SJSA1 (cell line): ENCODE data around the gene DPYD. TPM values are rescaled to one million over a fixed set of nuclear protein-coding genes. Genes with fewer than 3 reads are reported as not detected.
A peak's percentile ranks its signal among the peaks of the same experiment; 100 is the strongest.

Source experiments
- DNase-seq, 2 experiments: peaks; one replicate each; pipeline ENCODE4 v3.0.0-alpha.2; 2015 to 2020; ENCODE audit warnings: low spot score in 2 of 2, low read depth in 1 of 2
- H3K27ac ChIP-seq: fragments of 250-450 bp; sonication (Bioruptor Pico); 2 replicates; pipeline ENCODE4 v1.5.1; 2020; ENCODE audit warnings: mild to moderate bottlenecking, moderate library complexity
- H3K27me3 ChIP-seq: fragments of 250-450 bp; sonication (Bioruptor Pico); replicated peaks from 2 replicates; pipeline ENCODE4 v1.5.1; 2020; ENCODE audit warnings: mild to moderate bottlenecking, moderate library complexity
- H3K36me3 ChIP-seq: fragments of 250-450 bp; sonication (Bioruptor Pico); 2 replicates; pipeline ENCODE4 v1.5.1; 2020; ENCODE audit warnings: mild to moderate bottlenecking
- H3K4me1 ChIP-seq: fragments of 250-450 bp; sonication (Bioruptor Pico); replicated peaks from 2 replicates; pipeline ENCODE4 v1.6.1; 2021; ENCODE audit warnings: mild to moderate bottlenecking
- H3K4me3 ChIP-seq: fragments of 250-450 bp; sonication (Bioruptor Pico); 2 replicates; pipeline ENCODE4 v1.5.1; 2020; ENCODE audit warnings: mild to moderate bottlenecking
- H3K9me3 ChIP-seq: fragments of 250-450 bp; sonication (Bioruptor Pico); replicated peaks from 2 replicates; pipeline ENCODE4 v1.5.1; 2020; ENCODE audit warnings: mild to moderate bottlenecking
- total RNA-seq: library from RNA; depleted of rRNA; stranded (reverse); fragments of >200 nt; shearing (Covaris generic); gene quantifications from 2 replicates; pipeline ENCODE4 v1.2.3, GENCODE V29; 2014; rRNA removed

The DPYD gene
- total RNA-seq, result 31.4 and 35.4 TPM in 2 replicates

DNA sequence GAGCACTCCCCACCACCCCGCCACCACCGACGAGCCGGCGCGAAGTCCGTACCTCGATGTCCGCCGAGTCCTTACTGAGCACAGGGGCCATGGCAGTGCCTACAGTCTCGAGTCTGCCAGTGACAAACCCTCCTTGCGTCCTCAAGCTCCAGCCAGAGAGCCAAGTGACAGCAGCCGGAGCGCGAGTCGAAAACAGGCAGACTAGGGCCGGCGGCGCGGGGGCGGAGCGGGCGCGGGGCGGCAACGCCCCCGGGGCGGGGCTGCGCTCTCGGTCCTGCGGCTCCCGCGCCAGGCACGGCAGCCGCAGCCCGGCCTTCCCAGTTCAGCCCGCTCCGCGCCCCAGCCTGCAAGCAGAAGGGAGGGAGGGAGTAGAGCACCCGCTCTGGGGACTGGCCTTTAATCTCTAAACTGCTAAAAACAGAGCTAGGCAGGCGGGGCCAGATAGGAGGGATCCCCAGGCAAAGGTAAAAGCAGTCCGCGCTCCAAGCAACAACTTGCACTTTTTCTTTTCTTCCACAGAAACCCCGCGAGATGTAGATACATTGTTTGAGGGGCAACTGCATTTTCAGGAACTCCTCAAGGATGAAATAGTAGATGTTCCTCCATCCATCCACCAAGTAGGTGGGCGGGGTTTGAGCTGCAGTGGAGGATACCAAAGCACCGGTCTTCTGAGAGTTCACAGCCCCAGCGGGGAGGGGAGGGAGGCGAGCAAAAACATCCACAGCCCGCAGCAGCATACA lies at the start of gene DPYD:
DPYD (minus strand) TSS at position 203 of the 740 bp plus-strand sequence; CDS start at position 91, 112 bp downstream.
- H3K4me1 ChIP-seq, result peaks cover 28% of the 10 kb centered on the region
- no peaks in the 10 kb centered on the region for H3K27me3 ChIP-seq
- peaks cover 3% of the 10 kb centered on the region; the same call in 1 of the 2 replicates for H3K36me3 ChIP-seq
- H3K4me3 ChIP-seq, result peak within 1 kb of the TSS; percentile 82
- peak; percentile 88 to 89 for DNase-seq
- H3K27ac ChIP-seq, result peak within 1 kb of the TSS; percentile 70
- H3K9me3 ChIP-seq, result no peaks in the 10 kb centered on the region

DNA sequence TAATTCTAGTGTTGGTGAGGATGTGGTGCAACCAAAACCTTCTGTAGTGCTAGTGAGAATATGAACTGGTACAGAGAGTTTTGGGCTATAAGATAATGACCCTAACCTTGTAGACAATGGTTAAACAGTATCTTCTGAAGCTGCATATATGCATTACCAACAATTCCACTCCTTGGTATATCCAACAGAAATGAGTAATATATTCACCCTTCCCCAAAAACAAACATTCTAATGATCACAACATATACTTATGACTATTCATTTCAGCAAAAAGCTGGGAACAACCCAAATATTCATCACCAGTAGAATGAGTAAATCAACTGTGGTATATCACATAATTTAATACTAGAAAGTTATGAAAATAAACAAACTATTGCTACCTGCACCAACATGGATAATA lies 39.6 kb upstream of the DPYD start:
- H3K4me3 ChIP-seq, result no peak overlapping the region
- no peaks in the 10 kb centered on the region for H3K4me1 ChIP-seq
- no peaks in the 10 kb centered on the region for H3K9me3 ChIP-seq
- no peak for DNase-seq
- H3K36me3 ChIP-seq, result no peaks in the 10 kb centered on the region
- no peaks in the 10 kb centered on the region for H3K27me3 ChIP-seq
- no peak overlapping the region for H3K27ac ChIP-seq

DNA sequence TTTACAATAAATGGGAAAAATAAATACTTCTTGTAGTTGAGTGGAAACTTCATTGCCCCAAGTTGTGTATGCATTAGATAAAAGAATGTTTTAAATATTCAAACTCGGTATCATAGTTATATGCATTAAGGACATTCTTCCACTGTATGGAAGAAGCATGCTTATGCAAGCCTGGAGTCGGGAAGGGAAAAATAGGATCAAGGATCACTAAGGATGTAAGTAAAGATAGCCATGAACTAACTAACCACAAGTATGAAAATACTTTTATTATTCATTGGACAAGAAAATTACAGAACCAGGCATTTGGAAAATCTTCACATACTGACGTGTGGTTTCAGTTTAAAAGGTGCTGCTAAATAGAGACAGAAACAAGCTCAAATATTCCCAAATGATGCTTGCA lies 26.9 kb upstream of the DPYD start:
- no peaks in the 10 kb centered on the region for H3K36me3 ChIP-seq
- H3K4me3 ChIP-seq, result no peak overlapping the region
- H3K27me3 ChIP-seq, result no peaks in the 10 kb centered on the region
- H3K4me1 ChIP-seq, result peaks cover 8% of the 10 kb centered on the region
- no peak for DNase-seq
- H3K9me3 ChIP-seq, result no peaks in the 10 kb centered on the region
- H3K27ac ChIP-seq, result no peak overlapping the region

DNA sequence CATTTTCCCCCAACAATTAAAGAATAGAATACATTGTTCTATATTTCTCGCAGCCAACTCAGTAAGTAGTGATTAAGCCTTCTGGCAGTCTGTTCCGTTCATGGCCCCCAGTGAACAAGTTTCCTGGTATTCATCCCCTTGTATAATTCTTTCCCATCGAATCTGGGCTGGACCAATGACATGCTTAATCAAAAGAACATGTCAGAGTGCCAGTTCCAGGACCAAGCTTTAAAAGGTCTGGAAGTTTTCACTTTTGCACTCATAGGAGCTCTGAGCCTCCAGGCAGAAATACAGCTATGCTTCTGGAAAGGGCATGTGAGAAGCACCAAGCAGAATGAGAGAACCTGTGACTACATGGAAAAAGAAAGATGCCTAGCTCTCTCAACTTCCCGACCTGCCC lies 22.5 kb upstream of the DPYD start:
- Histone ChIP-seq H3K27me3 (no peaks in the 10 kb centered on the region), H3K4me3 (no peak overlapping the region), H3K9me3 (no peaks in the 10 kb centered on the region), H3K27ac (no peak overlapping the region), H3K36me3 (no peaks in the 10 kb centered on the region), H3K4me1 (peaks cover 19% of the 10 kb centered on the region)
- DNase-seq, result peak in 1 of 2 experiments; percentile 19

DNA sequence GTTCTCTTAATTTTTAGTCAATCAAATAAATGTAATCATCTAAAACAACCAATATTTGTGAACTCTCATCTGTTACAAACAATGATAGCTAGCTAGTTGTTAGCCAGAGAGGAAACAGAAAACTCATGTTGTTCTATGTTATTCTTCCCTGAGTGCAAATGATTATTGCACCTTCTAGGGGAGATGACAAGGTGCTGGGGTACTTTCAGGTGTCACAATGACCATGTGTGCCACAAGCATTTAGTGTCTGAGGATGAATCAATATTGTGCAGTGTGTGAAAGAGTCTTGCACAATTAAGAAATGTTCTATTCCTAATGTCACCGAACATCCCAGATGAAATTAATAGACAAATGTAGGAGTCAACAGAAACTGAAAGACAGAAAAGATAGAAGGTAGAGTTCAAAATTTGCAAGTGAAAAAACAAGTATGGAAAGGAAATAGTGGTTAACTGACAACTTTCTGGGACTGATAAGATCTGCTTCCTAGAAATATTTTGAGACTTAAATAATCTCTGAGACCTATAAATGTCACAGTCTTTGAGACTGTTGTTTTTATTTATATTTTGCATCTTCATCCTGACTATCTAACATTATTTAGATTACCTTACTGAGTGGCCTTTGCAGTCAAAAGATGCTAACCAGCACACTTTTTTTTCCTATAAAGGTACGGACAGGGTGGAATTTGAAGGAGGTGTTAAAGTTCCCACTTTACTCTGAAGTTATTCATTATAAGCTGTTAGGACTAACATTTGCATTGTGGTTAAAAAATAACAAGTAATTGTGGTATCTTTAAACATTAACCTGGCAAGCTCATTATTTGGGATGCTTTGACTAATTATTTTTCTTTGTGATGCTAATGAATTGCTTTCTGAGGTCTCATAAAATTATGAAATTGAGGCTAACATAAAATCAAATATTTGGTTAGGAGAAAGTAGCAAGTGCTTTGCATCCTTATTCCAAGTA lies 21.6 kb upstream of the DPYD start:
- DNase-seq, result no peak
- no peak overlapping the region for H3K27ac ChIP-seq
- H3K4me3 ChIP-seq, result no peak overlapping the region

DNA sequence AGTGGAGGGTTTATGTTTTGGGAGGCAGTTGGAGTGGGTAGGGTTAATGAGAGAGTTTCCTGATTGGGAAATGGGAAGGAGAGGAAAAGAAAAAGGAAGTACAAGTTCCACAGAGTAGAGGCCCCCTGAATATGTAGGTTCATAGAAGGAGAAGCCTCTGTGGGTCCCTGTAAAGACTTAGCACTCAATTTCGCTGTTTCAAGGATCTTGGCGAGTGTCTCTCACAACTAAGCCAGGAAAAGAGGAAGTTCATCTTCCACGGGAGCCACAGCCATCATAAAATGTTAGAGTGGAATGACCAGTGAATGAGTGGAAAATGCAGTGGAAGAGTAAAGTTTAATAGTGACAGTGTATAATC lies 17.4 kb upstream of the DPYD start:
- H3K36me3 ChIP-seq, result no peaks in the 10 kb centered on the region
- no peaks in the 10 kb centered on the region for H3K27me3 ChIP-seq
- no peaks in the 10 kb centered on the region for H3K9me3 ChIP-seq
- no peak for DNase-seq
- H3K4me3 ChIP-seq, result no peak overlapping the region
- H3K4me1 ChIP-seq, result peaks cover 28% of the 10 kb centered on the region
- peak overlapping the region; percentile 80 for H3K27ac ChIP-seq

More for the DNA sequence above, 21.6 kb upstream of the DPYD start:
- no peaks in the 10 kb centered on the region for H3K36me3 ChIP-seq
- no peaks in the 10 kb centered on the region for H3K27me3 ChIP-seq
- peaks cover 28% of the 10 kb centered on the region for H3K4me1 ChIP-seq
- H3K9me3 ChIP-seq, result no peaks in the 10 kb centered on the region

DNA sequence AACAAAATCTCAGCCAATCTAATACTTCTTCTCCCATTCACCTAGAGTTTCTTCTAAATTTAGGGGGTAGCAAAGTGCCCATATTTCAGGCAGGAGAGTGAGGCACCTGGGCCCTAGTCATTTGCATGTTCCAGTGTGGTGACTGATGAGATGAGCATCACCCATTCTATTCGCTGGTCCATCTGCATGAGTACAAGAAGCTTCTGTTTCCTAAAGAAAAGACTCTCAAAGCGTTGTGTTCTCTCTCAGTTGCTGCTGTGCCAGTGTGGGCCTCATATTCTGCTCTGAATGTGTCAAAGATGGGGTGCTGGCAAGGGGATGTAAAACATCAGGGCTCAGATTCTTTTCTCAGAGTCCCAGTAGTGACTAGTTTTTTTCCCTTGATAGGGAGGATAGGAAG lies 16.1 kb upstream of the DPYD start:
- peaks cover 19% of the 10 kb centered on the region for H3K4me1 ChIP-seq
- H3K27me3 ChIP-seq, result no peaks in the 10 kb centered on the region
- H3K4me3 ChIP-seq, result no peak overlapping the region
- H3K9me3 ChIP-seq, result no peaks in the 10 kb centered on the region
- no peaks in the 10 kb centered on the region for H3K36me3 ChIP-seq
- DNase-seq, result no peak
- H3K27ac ChIP-seq, result peak overlapping the region; percentile 80

DNA sequence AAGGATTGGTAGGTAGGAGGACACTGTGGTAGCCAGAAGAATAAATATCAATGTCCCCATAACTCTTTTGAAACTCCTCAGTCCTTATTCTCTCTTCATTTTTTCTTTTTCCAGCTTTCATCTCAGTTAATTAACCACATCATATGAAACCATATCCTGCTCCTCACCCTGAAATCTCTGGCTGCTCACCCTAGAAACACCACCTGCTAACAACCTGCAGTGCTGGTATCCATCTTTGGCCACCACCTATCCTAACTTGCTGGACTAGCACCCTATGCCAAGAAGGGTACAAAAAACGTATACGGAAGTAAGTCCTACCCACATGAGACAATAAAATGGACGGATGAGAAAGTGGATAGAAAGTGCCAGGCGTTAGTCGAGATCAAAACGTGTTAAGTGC lies 13.7 kb upstream of the DPYD start:
- Histone ChIP-seq H3K27ac (no peak overlapping the region), H3K4me1 (peaks cover 19% of the 10 kb centered on the region), H3K36me3 (no peaks in the 10 kb centered on the region), H3K4me3 (no peak overlapping the region), H3K9me3 (no peaks in the 10 kb centered on the region), H3K27me3 (no peaks in the 10 kb centered on the region)
- no peak for DNase-seq

DNA sequence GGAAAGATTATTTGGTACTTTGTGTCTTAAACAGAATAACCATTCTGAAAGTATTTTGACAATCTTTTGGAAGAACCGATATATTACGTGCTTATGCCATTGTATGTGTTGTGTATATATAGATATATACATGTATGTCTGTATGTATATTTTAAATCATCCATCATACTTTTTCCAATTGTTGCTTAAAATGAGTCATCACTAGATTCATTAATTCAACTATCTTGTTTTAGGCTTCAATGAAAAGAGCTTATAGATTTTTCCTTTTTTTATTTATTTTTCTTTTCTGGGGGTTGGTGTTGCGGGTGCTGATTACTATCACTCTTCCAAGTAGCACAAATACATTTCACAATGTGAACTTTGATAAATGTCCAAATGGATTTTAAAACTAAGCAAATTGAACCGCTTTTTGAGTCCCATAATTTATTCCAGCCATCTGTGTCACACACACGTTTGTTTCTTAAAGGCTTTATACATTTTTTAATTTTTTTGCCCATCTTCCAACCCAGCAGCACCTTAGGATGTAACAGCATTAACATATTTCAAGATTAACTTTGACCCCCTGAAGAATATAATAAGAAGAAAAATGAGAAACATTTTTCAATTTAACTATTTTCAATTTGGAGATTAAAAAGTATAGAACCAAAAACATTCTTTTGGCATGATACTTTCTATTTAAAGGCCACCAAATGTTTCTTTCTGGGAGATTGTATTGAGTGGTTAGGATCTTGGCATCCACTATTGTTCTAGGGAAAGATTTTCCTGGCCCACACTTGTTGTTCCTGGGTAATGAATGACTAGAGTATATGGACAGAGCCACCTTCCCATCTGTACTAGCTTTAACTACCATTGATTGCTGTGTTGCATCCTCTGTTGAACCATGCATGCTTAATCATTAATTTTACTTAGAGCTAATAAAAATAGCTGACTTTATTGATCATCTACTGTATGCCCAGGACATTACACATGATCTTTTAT lies 9.3 kb upstream of the DPYD start:
- Histone ChIP-seq H3K9me3 (no peaks in the 10 kb centered on the region), H3K4me3 (no peak overlapping the region), H3K4me1 (peaks cover 3% of the 10 kb centered on the region), H3K27me3 (no peaks in the 10 kb centered on the region), H3K27ac (no peak overlapping the region), H3K36me3 (no peaks in the 10 kb centered on the region)
- no peak for DNase-seq

DNA sequence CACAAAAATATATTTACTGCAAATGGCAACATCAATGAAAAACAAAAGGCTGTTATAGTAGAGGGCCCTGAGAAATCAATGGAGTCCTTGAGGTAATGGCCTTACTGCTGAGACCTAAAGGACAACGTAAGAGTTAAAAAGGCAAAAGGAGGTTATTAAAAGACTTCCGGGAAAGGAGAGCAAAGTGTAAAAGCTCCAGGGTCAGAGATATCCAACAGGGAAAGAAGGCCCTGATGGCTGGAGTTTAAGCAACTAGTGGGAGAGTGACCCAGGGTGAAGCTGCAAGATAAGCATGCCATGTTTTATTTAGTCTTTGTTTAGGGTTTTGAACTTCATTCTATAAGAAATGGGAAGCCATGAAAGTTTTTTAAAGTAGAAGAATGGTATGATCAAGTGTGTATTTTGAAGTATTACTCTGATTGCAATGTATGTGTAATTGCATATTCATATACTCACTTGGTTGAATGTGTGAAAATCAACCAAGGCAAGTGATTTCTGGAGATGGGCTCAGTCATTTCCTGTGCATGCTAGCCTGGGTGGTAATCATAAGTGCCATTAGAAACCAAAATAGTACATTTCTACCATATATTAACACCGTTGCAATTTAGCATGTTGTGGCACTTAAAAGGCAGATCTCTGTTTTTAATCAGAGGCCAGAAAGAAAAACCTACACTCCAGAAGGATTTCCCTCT lies 5.3 kb upstream of the DPYD start:
- Histone ChIP-seq H3K4me1 (peaks cover 10% of the 10 kb centered on the region), H3K4me3 (no peak overlapping the region), H3K9me3 (no peaks in the 10 kb centered on the region), H3K36me3 (no peaks in the 10 kb centered on the region), H3K27me3 (no peaks in the 10 kb centered on the region), H3K27ac (no peak overlapping the region)
- no peak for DNase-seq

DNA sequence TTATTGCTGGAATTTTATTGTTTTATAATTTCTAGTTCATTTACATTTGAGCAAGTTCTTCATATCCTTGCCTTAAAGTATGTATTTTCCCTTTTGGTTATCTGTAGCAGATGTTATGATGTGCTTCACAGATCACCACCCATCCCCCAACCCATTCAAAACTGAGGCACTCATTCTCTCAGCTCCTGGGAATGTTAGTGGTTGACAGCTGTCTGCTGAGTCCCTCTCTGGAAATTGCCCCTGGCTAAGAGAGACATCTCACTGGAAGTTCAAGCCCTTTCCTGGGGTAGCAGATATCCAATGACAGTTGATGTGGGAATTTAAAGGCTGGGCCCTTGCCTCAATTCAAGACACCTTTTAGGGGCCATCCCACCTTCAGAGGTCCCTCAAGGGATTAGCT lies 4.3 kb upstream of the DPYD start:
- peaks cover 10% of the 10 kb centered on the region for H3K4me1 ChIP-seq
- DNase-seq, result no peak
- no peak overlapping the region for H3K4me3 ChIP-seq
- no peaks in the 10 kb centered on the region for H3K9me3 ChIP-seq
- H3K27me3 ChIP-seq, result no peaks in the 10 kb centered on the region
- no peak overlapping the region for H3K27ac ChIP-seq
- peaks cover 3% of the 10 kb centered on the region; the same call in 1 of the 2 replicates for H3K36me3 ChIP-seq

DNA sequence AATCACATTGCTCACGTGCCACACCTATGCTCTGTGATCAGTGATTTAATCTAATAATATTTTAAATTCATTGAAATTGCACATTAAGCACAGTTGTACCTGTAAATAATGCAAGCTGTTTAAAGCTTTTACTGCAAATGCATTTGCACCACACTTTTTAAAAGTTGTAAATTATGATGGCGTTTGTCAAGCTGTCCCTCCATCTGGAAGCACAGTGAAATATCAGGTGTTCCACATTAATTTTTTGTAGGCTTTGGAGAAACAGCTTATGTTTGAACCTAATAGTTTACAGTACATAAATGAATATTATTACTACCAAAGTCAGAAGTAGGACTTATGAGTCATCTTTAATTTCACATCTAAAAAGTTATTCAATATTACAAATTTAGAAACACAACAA lies 3.0 kb upstream of the DPYD start:
- Histone ChIP-seq H3K4me3 (no peak overlapping the region), H3K27me3 (no peaks in the 10 kb centered on the region), H3K4me1 (peaks cover 15% of the 10 kb centered on the region), H3K9me3 (no peaks in the 10 kb centered on the region), H3K36me3 (peaks cover 3% of the 10 kb centered on the region; the same call in 1 of the 2 replicates), H3K27ac (no peak overlapping the region)
- DNase-seq, result no peak
